Neutrophil (primary cell): ENCODE measurements around the gene ABCC5.

ENCODE experiments used
- H3K27ac ChIP-seq: fragments of 200-600 bp; sonication (generic); 2 replicates; pipeline ENCODE4 v1.5.1; 2016; ENCODE audit warnings: mild to moderate bottlenecking, moderate library complexity
- H3K27me3 ChIP-seq: fragments of 200-600 bp; sonication (generic); 2 replicates; pipeline ENCODE4 v1.6.0; 2016; ENCODE audit warnings: mild to moderate bottlenecking
- H3K36me3 ChIP-seq: fragments of 200-600 bp; sonication (generic); 2 replicates; pipeline ENCODE4 v1.5.1; 2017
- H3K4me1 ChIP-seq, 2 experiments: fragments of 200-600 bp in 1 of 2; sonication (generic) in 1 of 2; 1 replicate in 1 of 2; 2 replicates in 1 of 2; pipeline versions ENCODE4 v1.5.1 to v1.6.1; 2013 to 2016; ENCODE audit warnings: low read depth in 1 of 2, low read length in 1 of 2, mild to moderate bottlenecking in 1 of 2, moderate library complexity in 1 of 2; ENCODE audit not compliant: control insufficient read depth in 1 of 2, insufficient read depth in 1 of 2
- H3K4me3 ChIP-seq, 2 experiments: fragments of 200-600 bp in 1 of 2; sonication (generic) in 1 of 2; 1 replicate in 1 of 2; 2 replicates in 1 of 2; pipeline ENCODE4 v1.5.1; 2013 to 2016; ENCODE audit warnings: low read depth in 1 of 2, low read length in 1 of 2, mild to moderate bottlenecking in 1 of 2, moderate library complexity in 1 of 2
- H3K9me3 ChIP-seq: fragments of 200-600 bp; sonication (generic); 2 replicates; pipeline ENCODE4 v1.5.1; 2016
- CTCF ChIP-seq: fragments of 200-600 bp; sonication (generic); IDR thresholded peaks from 2 replicates; pipeline ENCODE4 v1.5.1; 2016; ENCODE audit warnings: antibody characterized with exemption

Gene ABCC5

GRCh38 chr3:183895774-183896173 lies 121.9 kb downstream of the ABCC5 start:
- Histone ChIP-seq H3K9me3 (no peaks in the 10 kb centered on the region), H3K4me1 (no peaks in the 10 kb centered on the region), H3K4me3 (no peak overlapping the region), H3K27me3 (peaks cover 32% of the 10 kb centered on the region), H3K36me3 (no peaks in the 10 kb centered on the region), H3K27ac (no peak overlapping the region)
- no peak for TF ChIP-seq CTCF

- no peaks in the 10 kb centered on the region for H3K36me3 ChIP-seq
- peak; percentile 73 for TF ChIP-seq CTCF
- H3K27me3 ChIP-seq: peaks cover 35% of the 10 kb centered on the region
- H3K27ac ChIP-seq: no peak overlapping the region
- no peaks in the 10 kb centered on the region for H3K4me1 ChIP-seq
- no peaks in the 10 kb centered on the region for H3K9me3 ChIP-seq
- H3K4me3 ChIP-seq: no peak overlapping the region
These were observed 122.4 kb downstream of the ABCC5 start for GRCh38 chr3:183895296-183895695.

GRCh38 chr3:183892610-183893214 lies 125.0 kb downstream of the ABCC5 start:
- no peak for TF ChIP-seq CTCF
- H3K27ac ChIP-seq: no peak overlapping the region
- H3K4me1 ChIP-seq: no peaks in the 10 kb centered on the region
- no peak overlapping the region for H3K4me3 ChIP-seq
- H3K27me3 ChIP-seq: peaks cover 43% of the 10 kb centered on the region
- no peaks in the 10 kb centered on the region for H3K9me3 ChIP-seq
- H3K36me3 ChIP-seq: no peaks in the 10 kb centered on the region

- H3K4me1 ChIP-seq: peaks cover 27 to 32% of the 10 kb centered on the region in 2 experiments
- H3K4me3 ChIP-seq: no peak overlapping the region
- peaks cover 28% of the 10 kb centered on the region for H3K27me3 ChIP-seq
These were observed 131.9 kb downstream of the ABCC5 start for GRCh38 chr3:183885766-183886165.

GRCh38 chr3:183884427-183885296 lies 133.0 kb downstream of the ABCC5 start, which contains the start of gene PARL:
Gene PARL, minus strand, starts transcription at chr3:183884880. Its CDS starts 34 bp downstream, at chr3:183884846.
- peak; percentile 96 for TF ChIP-seq CTCF
- Histone ChIP-seq H3K27me3 (peaks cover 22% of the 10 kb centered on the region), H3K4me1 (peaks cover 29 to 38% of the 10 kb centered on the region in 2 experiments), H3K27ac (peak within 1 kb of the TSS; percentile 85), H3K36me3 (no peaks in the 10 kb centered on the region), H3K9me3 (no peaks in the 10 kb centered on the region), H3K4me3 (peak within 1 kb of the TSS; percentile 95 to 99)

More at GRCh38 chr3:183885766-183886165, 131.9 kb downstream of the ABCC5 start:
- TF ChIP-seq CTCF: no peak
- Histone ChIP-seq H3K27ac (no peak overlapping the region), H3K9me3 (no peaks in the 10 kb centered on the region), H3K36me3 (no peaks in the 10 kb centered on the region)
